T-cell (primary cell): ENCODE data around the gene RPN2. TPM values are rescaled to one million over a fixed set of nuclear protein-coding genes. Genes with fewer than 3 reads are reported as not detected.

ENCODE experiments used
- ATAC-seq, 4 experiments: fragments of 200-7000 bp in 3 of 4; fragments of 150-1000 bp in 1 of 4; cut with Tn5 transposase; replicated peaks in 1 of 4; 1 replicate in 3 of 4; 2 replicates in 1 of 4; pipeline ENCODE4 v1.10.0; 2021; ENCODE audit warnings: moderate library complexity in 3 of 4, mild to moderate bottlenecking in 2 of 4, moderate number of reproducible peaks in 1 of 4
- CTCF ChIA-PET, 2 donors: fragments of 300-600 bp; sonication (Branson Sonifier 250); formaldehyde crosslinking; loops; one replicate each; lab custom pipeline; 2022; ENCODE audit warnings: antibody characterized with exemption in 2 of 2; lab: Charles Lee
- POLR2A ChIA-PET, 2 donors: fragments of 300-600 bp; sonication (Branson Sonifier 250); formaldehyde crosslinking; loops; one replicate each; lab custom pipeline; 2022; ENCODE audit warnings: antibody characterized with exemption in 2 of 2; lab: Charles Lee
- DNase-seq, 35 experiments: peaks; one replicate each; pipeline versions ENCODE4 v3.0.0 to v3.0.0-alpha.2; 2013 to 2023
- H3K27ac ChIP-seq: one replicate; pipeline ENCODE4 v1.5.1; 2013; ENCODE audit warnings: low read length
- H3K27me3 ChIP-seq, 2 experiments: replicated peaks in 1 of 2; 1 replicate in 1 of 2; 2 replicates in 1 of 2; pipeline versions ENCODE4 v1.6.1 to v1.7.0; 2013; ENCODE audit warnings: low read length in 1 of 2, mixed read lengths in 1 of 2; ENCODE audit not compliant: control insufficient read depth in 2 of 2, insufficient read depth in 2 of 2; ENCODE audit errors: extremely low read depth in 1 of 2
- H3K36me3 ChIP-seq, 2 donors: 1 replicate in 1 of 2; 2 replicates in 1 of 2; pipeline versions ENCODE4 v1.6.1 to v1.7.0; 2013; ENCODE audit warnings: low read length in 1 of 2; ENCODE audit not compliant: control insufficient read depth in 2 of 2, insufficient read depth in 1 of 2; ENCODE audit errors: extremely low read depth in 1 of 2
- H3K4me1 ChIP-seq, 2 experiments: 1 replicate in 1 of 2; 2 replicates in 1 of 2; pipeline versions ENCODE4 v1.6.1 to v1.7.0; 2013; ENCODE audit warnings: low read length in 2 of 2, mixed read lengths in 1 of 2; ENCODE audit not compliant: insufficient read depth in 2 of 2, control insufficient read depth in 1 of 2; ENCODE audit errors: extremely low read depth in 1 of 2
- H3K4me3 ChIP-seq, 2 donors: 1 replicate in 1 of 2; 2 replicates in 1 of 2; pipeline versions ENCODE4 v1.5.1 to v1.7.0; 2013; ENCODE audit warnings: mild to moderate bottlenecking in 2 of 2, low read length in 1 of 2, moderate library complexity in 1 of 2; ENCODE audit not compliant: control insufficient read depth in 1 of 2; ENCODE audit errors: extremely low read depth in 1 of 2
- H3K9me3 ChIP-seq: 2 replicates; pipeline ENCODE4 v1.7.0; 2013
- H3K27ac Mint-ChIP-seq, 2 donors: one replicate each; pipeline ENCODE4 v1.8.0; 2020 to 2021; ENCODE audit warnings: mild to moderate bottlenecking in 2 of 2, mixed read lengths in 2 of 2
- H3K27me3 Mint-ChIP-seq, 2 donors: one replicate each; pipeline ENCODE4 v1.8.0; 2021 to 2022; ENCODE audit warnings: mixed read lengths in 2 of 2
- H3K36me3 Mint-ChIP-seq: one replicate; pipeline ENCODE4 v1.8.0; 2021; ENCODE audit warnings: mixed read lengths
- H3K4me1 Mint-ChIP-seq, 3 donors: one replicate each; pipeline ENCODE4 v1.8.0; 2020 to 2022; ENCODE audit warnings: mixed read lengths in 3 of 3, mild to moderate bottlenecking in 1 of 3
- H3K4me3 Mint-ChIP-seq, 3 donors: one replicate each; pipeline ENCODE4 v1.8.0; 2020 to 2022; ENCODE audit warnings: mild to moderate bottlenecking in 3 of 3, mixed read lengths in 3 of 3, moderate library complexity in 3 of 3
- H3K9me3 Mint-ChIP-seq, 3 donors: one replicate each; pipeline ENCODE4 v1.8.0; 2020 to 2022; ENCODE audit warnings: mixed read lengths in 3 of 3
- WGBS: methylation state at CpG from one replicate; pipeline ENCODE4 v1.1.5; 2013; ENCODE audit warnings: missing lambda C conversion rate; ENCODE audit not compliant: insufficient coverage; 5-methylcytosine and 5-hydroxymethylcytosine counted together
- total RNA-seq, 35 experiments: library from RNA in 6 of 35; stranded (reverse) in 6 of 35; fragments of 120-200 nt in 1 of 35; gene quantifications; one replicate each; pipeline versions ENCODE4 v1.2.1 to v1.2.4 and lab custom pipeline; 2013 to 2026

RPN2 gene
- total RNA-seq, 5 donors from 2014 or later (not counting 1 experiment from before 2014, with no cell fraction given) = 88.8 to 130 (median 121) TPM

- Mint-ChIP-seq H3K4me1 (no peaks in the 10 kb centered on the region), H3K36me3 (peaks cover 78% of the 10 kb centered on the region), H3K27ac (no peak overlapping the region), H3K27me3 (no peaks in the 10 kb centered on the region), H3K9me3 (no peaks in the 10 kb centered on the region), H3K4me3 (no peak overlapping the region)
- WGBS = 100% methylated on average over 3 of the region's 6 CpGs
- no peaks in the 10 kb centered on the region for H3K27me3 ChIP-seq
- H3K4me1 ChIP-seq = no peaks in the 10 kb centered on the region
- peaks cover 22 to 99% of the 10 kb centered on the region in 2 donors for H3K36me3 ChIP-seq
- DNase-seq (no peak), ATAC-seq (no peak)
- CTCF ChIA-PET = no interaction called here
- H3K4me3 ChIP-seq = no peak overlapping the region
- no peaks in the 10 kb centered on the region for H3K9me3 ChIP-seq
- H3K27ac ChIP-seq = no peak overlapping the region
- POLR2A ChIA-PET = no interaction called here
Measured at GRCh38 chr20:37238426-37238825, 59.3 kb downstream of the RPN2 start.

GRCh38 chr20:37238935-37239451 lies 59.9 kb downstream of the RPN2 start:
- Histone ChIP-seq H3K36me3 (peaks cover 24 to 99% of the 10 kb centered on the region in 2 donors), H3K27me3 (no peaks in the 10 kb centered on the region), H3K27ac (no peak overlapping the region), H3K9me3 (no peaks in the 10 kb centered on the region), H3K4me3 (no peak overlapping the region), H3K4me1 (no peaks in the 10 kb centered on the region)
- no peak for ATAC-seq
- ChIA-PET POLR2A (no interaction called here), CTCF (no interaction called here)
- DNase-seq = no peak
- H3K4me3 Mint-ChIP-seq = no peak overlapping the region
- H3K9me3 Mint-ChIP-seq = no peaks in the 10 kb centered on the region
- no peak overlapping the region for H3K27ac Mint-ChIP-seq
- H3K27me3 Mint-ChIP-seq = no peaks in the 10 kb centered on the region
- H3K36me3 Mint-ChIP-seq = peaks cover 78% of the 10 kb centered on the region
- no peaks in the 10 kb centered on the region for H3K4me1 Mint-ChIP-seq
- WGBS = no CpG with 5 or more reads among the region's 1 CpG

GRCh38 chr20:37240337-37241067 lies 61.4 kb downstream of the RPN2 start:
- H3K9me3 ChIP-seq = no peaks in the 10 kb centered on the region
- no peaks in the 10 kb centered on the region for H3K4me1 Mint-ChIP-seq
- POLR2A ChIA-PET = interaction anchor here in 1 of 2 donors (0.5 kb wide), 1 partner anchor 35 kb away, joined by 6 read pairs; no protein-coding TSS in a partner anchor
- ATAC-seq = no peak
- H3K4me3 ChIP-seq = no peak overlapping the region
- no peaks in the 10 kb centered on the region for H3K27me3 ChIP-seq
- peaks cover 19 to 86% of the 10 kb centered on the region in 2 donors for H3K36me3 ChIP-seq
- H3K36me3 Mint-ChIP-seq = peaks cover 68% of the 10 kb centered on the region
- CTCF ChIA-PET = no interaction called here
- H3K4me3 Mint-ChIP-seq = no peak overlapping the region
- H3K27ac ChIP-seq = no peak overlapping the region
- no peaks in the 10 kb centered on the region for H3K9me3 Mint-ChIP-seq
- no peak overlapping the region for H3K27ac Mint-ChIP-seq
- no peaks in the 10 kb centered on the region for H3K27me3 Mint-ChIP-seq
- DNase-seq = no peak
- WGBS = 93% methylated on average over 2 of the region's 3 CpGs
- H3K4me1 ChIP-seq = no peaks in the 10 kb centered on the region

GRCh38 chr20:37242503-37242902 lies 63.4 kb downstream of the RPN2 start:
- H3K27ac ChIP-seq = no peak overlapping the region
- H3K27me3 Mint-ChIP-seq = no peaks in the 10 kb centered on the region
- H3K27me3 ChIP-seq = no peaks in the 10 kb centered on the region
- no peaks in the 10 kb centered on the region for H3K4me1 ChIP-seq
- no peak overlapping the region for H3K27ac Mint-ChIP-seq
- peaks cover 52% of the 10 kb centered on the region for H3K36me3 Mint-ChIP-seq
- no peak overlapping the region for H3K4me3 Mint-ChIP-seq
- no peak overlapping the region for H3K4me3 ChIP-seq
- H3K36me3 ChIP-seq = peaks cover 12 to 67% of the 10 kb centered on the region in 2 donors
- WGBS = no CpG with 5 or more reads among the region's 4 CpGs
- no peaks in the 10 kb centered on the region for H3K9me3 ChIP-seq
- no peaks in the 10 kb centered on the region for H3K9me3 Mint-ChIP-seq
- ChIA-PET CTCF (no interaction called here), POLR2A (no interaction called here)
- ATAC-seq (no peak), DNase-seq (no peak)
- no peaks in the 10 kb centered on the region for H3K4me1 Mint-ChIP-seq

- 94% methylated on average over 12 of the region's 16 CpGs for WGBS
- ChIA-PET POLR2A (interaction anchor here in 1 of 2 donors (0.5 kb wide), 1 partner anchor 586 kb away, joined by 3 read pairs; no protein-coding TSS in a partner anchor), CTCF (no interaction called here)
- Mint-ChIP-seq H3K36me3 (peaks cover 49% of the 10 kb centered on the region), H3K4me1 (no peaks in the 10 kb centered on the region), H3K27me3 (no peaks in the 10 kb centered on the region), H3K4me3 (no peak overlapping the region), H3K27ac (no peak overlapping the region), H3K9me3 (no peaks in the 10 kb centered on the region)
- no peak for ATAC-seq
- Histone ChIP-seq H3K27me3 (no peaks in the 10 kb centered on the region), H3K4me1 (no peaks in the 10 kb centered on the region), H3K4me3 (no peak overlapping the region), H3K36me3 (peaks cover 12 to 59% of the 10 kb centered on the region in 2 donors), H3K9me3 (no peaks in the 10 kb centered on the region), H3K27ac (no peak overlapping the region)
- DNase-seq = no peak
Measured at GRCh38 chr20:37243076-37243936, 64.2 kb downstream of the RPN2 start.

- CTCF ChIA-PET = no interaction called here
- Histone ChIP-seq H3K27ac (no peak overlapping the region), H3K36me3 (peaks cover 12 to 52% of the 10 kb centered on the region in 2 donors), H3K4me3 (no peak overlapping the region), H3K4me1 (no peaks in the 10 kb centered on the region), H3K9me3 (no peaks in the 10 kb centered on the region), H3K27me3 (no peaks in the 10 kb centered on the region)
- Mint-ChIP-seq H3K9me3 (no peaks in the 10 kb centered on the region), H3K36me3 (peaks cover 46% of the 10 kb centered on the region), H3K4me3 (no peak overlapping the region), H3K27ac (no peak overlapping the region), H3K4me1 (no peaks in the 10 kb centered on the region), H3K27me3 (no peaks in the 10 kb centered on the region)
- DNase-seq (no peak), ATAC-seq (no peak)
- WGBS = 100% methylated on average over 4 of the region's 8 CpGs
- POLR2A ChIA-PET = interaction anchor here in 1 of 2 donors (0.5 kb wide), 1 partner anchor 587 kb away, joined by 3 read pairs; no protein-coding TSS in a partner anchor
Measured at GRCh38 chr20:37243937-37244571, 64.9 kb downstream of the RPN2 start.
